SKM-1 (cell line): Measurements from ENCODE around the gene TAF1C.
"Not testable (repeated sequence)": the region's sequence is repeated elsewhere in the genome, so short reads cannot be mapped to it uniquely, and the experiment has no call there.

ENCODE experiments used
- DNase-seq: peaks from one replicate; lab custom pipeline; 2025; ENCODE audit not compliant: unreplicated experiment; lab: John Stamatoyannopoulos, UW

The TAF1C gene

GRCh38 chr16:84186685-84187437, at the start of gene TAF1C:
Gene TAF1C, minus strand, starts transcription at chr16:84187057. Its CDS starts 2,069 bp downstream, at chr16:84184988.
- DNase-seq: peak; percentile 86

DNA sequence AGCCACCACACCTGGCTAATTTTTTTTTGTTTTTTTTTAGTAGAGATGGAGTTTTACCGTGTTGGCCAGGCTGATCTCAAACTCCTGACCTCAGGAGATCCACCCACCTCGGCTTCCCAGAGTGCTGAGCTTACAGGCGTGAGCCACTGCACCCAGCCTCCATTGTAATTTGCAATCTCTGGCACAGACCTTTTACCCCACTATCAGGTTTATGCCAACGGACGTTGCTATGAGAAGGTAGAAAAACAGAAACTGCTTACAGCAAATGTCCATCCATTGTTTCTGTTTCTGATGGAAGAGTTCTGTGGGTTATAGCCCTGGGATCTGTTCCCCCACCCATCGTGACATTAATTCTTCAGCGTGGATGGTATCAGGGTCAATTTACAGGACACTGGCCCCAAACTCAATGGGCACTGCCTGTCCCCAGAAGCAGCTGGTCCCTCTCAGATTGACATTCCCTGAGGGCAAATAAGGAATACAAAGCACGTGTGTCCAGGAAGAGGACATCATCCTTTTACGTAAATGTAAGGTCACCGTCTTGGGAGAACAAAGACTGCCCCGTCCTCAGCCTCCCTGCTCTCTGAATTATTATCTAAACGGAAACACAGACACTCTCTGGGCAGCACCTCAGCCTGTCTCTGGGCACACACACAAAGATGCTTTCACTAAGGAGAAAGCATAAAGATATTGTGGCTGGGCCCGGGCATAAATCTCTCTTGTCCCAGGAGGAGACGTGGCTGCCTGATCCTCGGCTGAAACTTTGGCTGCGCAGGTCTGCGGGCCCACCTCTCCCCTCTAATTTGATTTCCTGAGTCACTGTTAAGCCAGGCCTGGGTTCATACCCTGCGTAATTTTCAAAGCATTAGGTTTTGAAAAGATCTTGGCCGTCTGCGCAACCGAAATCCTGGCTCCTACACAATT, 47.7 kb upstream of the TAF1C start:
- no peak for DNase-seq

- DNase-seq: no peak
Observed at GRCh38 chr16:84233748-84234147, 46.9 kb upstream of the TAF1C start.

GRCh38 chr16:84232969-84233368, 46.1 kb upstream of the TAF1C start:
- DNase-seq: no peak

DNA sequence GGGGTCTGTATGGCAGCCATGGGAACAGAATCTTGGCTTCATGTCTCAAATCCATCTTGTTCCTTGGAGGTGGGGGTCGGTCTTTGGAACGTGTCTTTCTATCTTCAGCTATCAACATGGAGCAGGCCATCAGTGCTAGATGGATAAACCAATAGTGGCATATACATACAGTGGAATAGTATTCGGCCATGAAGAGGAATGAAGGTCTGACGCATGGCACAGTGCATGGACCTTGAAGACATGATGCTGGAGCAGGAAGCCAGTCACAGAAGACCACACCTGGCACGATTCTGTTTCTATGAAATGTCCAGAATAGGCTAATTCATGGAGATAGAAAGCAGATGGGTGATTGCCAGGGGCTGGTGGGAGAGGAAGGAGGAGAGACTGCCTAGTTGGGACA, 45.2 kb upstream of the TAF1C start:
- DNase-seq: no peak

DNA sequence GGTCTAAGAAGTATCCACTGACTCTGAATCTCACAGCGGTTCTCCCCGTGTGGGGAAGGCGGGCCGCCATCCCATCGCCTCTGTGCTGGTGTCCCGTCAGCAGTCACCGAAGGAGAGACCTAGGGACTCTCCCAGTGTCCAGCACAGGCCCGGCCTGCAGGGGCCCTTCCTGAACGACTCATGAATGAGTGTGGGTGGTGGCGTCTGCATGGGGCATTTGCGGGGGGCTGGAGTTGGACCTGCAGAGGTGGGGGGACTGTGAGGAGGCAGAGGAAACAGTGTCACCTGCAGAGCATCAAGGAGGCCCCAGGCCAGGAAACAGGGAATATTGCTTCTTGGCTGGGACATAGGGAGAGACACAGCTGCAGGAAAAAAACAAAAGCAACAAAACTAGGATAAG, 42.6 kb upstream of the TAF1C start:
- DNase-seq: no peak

DNA sequence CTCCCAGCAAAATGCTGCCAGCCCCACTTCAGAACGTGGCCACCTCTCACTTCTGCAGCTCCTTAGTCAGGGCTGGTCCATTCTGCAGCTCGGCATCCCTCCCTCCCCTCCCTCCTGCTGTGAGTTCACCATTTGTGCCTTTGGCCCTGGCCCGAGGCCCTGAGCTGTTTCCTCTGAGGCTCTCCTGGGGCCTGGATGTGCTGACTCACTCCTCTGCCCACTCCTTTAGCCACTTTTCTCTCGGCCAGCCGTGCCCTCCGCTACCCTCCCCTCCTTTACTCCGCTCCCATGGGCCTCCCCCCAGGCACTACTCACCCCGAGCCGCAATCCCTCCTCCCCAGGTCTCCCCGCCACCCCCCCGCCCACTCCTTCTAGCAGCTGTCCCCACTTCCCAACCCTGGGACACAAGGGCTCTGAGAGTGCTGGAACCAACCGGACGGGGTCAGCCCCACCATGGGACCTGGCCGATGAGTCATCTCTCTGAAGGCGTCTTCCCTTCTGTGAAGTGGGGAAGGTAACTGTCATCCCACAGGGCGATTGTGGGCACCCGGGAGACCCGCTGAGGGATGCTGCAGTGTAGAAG, 41.5 kb upstream of the TAF1C start:
- DNase-seq: peak; percentile 47

- DNase-seq: no peak
Observed at GRCh38 chr16:84227548-84227947, 40.7 kb upstream of the TAF1C start.

DNA sequence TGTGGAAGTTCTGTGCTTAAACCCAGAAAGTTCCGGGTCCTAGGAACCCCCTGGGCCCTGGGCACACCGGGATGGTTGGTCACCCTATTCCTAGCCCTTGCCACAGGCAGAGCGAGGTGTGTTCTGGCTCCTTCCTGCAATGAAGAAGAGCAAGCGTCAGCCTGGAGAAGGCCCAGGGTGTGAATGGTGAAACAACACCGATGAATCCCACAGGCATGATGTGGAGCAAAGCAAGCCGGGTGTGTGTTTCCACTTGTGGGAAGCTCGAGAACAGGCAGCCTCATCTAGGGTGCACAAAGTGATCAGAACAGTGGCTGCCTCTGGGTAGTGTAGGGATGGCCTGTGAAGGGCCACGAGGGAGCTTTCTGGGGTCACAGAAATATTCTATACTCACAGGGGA, 39.2 kb upstream of the TAF1C start:
- DNase-seq: no peak

DNA sequence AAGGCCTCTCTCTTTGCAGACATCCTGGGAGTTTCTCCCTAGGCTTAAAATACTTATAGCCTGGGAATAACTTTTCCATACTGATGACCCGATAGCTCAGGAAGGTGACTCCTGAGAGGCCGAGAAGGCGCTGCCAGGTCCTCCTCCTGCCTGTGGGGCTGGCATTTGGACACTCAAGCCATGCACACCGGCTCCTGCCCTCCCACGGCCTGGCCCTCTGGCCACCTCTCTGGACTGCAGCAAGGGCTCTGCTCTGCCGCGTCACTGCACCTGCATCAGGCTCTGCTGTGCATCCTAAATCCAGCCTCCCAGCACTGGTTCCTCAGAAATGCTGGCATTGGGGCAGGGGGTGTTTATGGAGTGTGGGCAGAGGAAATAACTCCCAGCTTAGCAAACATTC, 38.7 kb upstream of the TAF1C start:
- DNase-seq: no peak

GRCh38 chr16:84225126-84225525, 38.3 kb upstream of the TAF1C start:
- DNase-seq: no peak

GRCh38 chr16:84224554-84224953, 37.7 kb upstream of the TAF1C start:
- DNase-seq: no peak

- no peak for DNase-seq
Observed at GRCh38 chr16:84223456-84223855, 36.6 kb upstream of the TAF1C start.

DNA sequence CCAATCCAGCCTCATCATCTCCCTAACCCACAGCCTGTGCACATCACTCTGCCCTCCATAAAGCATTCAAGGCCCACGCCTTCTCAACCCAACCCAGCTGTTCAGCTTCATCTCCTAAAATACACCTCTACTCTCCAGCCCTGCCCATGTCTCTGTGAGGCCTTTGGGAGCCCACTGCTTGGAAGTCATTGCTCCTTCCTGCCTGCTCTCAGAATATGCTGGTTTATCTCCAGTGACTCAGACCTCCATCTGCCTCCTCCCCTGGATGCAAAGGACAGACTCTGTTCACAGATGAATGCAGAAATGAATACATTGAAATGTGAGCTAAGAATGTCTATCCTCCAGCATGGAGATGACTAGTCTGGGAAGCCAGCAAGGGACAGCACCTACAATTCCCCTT, 34.0 kb upstream of the TAF1C start:
- DNase-seq: no peak

DNA sequence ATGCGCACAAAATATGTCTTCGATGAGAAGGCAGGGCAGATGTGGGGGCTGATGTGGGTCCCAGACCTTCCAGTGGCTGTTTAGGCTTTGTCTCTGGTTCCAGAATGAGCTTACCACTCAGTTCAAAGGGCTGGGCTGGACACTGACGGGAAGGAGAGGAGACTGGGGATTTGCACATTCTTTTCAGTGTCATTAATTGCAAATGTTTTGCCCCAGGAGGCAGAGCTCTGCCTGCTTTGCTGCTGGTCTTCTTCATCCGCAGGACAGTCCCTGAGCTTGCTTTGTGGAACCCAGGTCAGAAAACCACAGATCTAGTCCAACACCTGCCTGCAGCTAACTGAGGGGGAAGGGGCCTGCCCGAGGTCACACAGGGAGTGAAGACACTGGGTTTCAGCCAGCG, 32.1 kb upstream of the TAF1C start:
- no peak for DNase-seq

- no peak for DNase-seq
Observed at GRCh38 chr16:84218176-84218823, 31.4 kb upstream of the TAF1C start.

GRCh38 chr16:84216144-84216543, 29.3 kb upstream of the TAF1C start:
- DNase-seq: not testable (repeated sequence)

DNA sequence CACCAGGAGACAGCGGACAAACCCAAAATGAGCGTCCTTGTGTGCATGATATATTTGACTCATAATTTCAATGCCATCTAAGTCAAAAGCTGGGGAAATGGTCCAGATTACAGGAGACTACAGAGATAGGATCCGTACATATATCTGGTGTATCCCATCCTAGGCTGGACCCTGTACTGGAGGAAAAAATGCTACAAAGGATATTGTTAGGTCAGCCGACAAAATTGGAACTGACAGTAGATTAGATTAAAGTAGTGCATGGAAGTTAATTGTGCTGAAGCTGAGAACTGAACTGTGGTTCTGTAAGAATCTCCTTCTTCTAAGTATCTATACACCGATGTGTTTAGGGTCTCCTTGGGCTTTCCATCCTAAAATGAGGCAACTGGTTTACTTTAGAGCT, 28.7 kb upstream of the TAF1C start:
- DNase-seq: no peak

- no peak for DNase-seq
Observed at GRCh38 chr16:84214451-84215066, 27.7 kb upstream of the TAF1C start.

DNA sequence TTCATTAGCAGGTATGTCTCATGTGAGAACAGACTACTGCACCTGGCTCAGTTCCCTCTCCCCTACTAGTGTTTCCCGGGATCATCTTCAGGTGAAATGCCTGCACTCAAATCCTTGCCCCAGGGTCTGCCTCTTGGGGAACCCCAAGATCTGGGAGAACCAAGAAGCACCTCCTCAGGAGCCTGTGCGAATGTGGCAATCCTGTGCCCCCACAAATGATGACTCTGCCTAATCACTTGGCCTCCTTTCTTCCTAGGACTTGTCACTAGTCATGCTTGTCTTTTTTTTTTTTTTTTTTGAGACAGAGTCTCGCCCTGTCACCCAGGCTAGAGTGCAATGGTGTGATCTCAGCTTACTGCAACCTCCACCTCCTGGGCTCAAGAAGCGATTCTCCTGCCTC, 25.8 kb upstream of the TAF1C start:
- DNase-seq: no peak

- DNase-seq: no peak
Observed at GRCh38 chr16:84212154-84212553, 25.3 kb upstream of the TAF1C start.
